NCI-H774 (cell line): Measurements from ENCODE around the gene VRK3.

Source experiments
- DNase-seq: peaks from one replicate; lab custom pipeline; 2025; lab: John Stamatoyannopoulos, UW

The VRK3 gene

DNA sequence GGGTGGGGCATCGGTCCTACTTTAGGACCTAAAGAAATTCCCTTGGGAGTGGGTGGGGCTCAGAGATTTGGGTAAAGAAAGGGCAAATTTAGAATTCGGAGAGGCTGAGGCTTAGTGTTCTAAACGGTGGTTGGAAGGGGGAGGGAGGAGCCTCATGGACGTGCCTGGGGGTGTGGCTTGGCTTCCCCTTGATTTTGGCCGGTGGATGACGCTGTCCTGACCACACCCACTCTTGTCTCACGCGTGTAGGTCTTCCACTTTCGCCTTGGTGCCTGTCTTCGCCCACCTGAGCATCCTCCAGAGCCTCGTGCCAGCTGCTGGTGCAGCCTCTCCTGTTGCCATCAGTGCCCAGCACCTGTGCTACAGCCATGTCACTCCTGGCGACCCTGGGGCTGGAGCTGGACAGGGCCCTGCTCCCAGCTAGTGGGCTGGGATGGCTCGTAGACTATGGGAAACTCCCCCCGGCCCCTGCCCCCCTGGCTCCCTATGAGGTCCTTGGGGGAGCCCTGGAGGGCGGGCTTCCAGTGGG is 94.6 kb downstream of the VRK3 start:
- DNase-seq: peak; percentile 59

DNA sequence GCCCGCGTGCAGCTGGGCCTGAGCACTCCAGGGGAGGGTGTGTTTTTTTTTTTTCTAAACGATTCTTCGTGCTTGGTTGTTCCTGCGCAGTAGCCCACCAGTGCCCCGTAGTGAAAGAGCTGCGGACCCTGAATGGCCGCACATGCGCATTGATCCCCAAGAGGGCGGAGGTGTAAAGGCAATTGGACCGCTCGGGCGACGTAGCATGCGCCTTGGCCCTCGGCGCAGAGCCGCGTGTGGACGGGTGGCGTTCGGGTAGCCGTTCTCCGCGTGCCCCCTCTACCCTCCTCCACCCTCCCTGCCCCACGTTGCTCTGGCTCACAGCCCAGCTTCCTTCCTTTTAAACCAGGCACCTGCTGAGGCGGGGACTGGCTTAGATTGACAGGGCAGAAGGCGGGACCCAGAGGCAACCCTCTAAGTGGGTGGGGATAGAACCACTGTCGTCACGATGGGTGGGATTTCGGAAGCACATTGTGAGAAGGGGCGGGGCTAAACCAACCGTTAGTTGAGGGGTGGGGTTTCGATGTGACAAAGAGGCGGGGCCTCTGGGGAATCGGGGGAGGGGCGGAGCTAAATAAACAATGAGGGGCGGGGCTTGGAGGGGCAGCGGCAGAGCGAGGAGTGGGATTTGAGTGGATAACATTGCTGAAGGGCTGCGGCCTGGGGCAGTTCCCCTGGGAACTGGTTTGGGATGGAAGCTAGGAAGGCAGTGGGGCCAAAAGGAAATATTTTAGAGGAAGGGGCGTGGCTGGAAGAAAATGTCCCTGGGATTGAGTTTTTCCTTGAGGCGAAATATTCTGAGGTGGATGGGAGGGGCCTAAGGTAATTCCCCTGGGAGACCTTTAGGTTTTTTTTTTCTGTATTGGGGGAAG is 95.3 kb downstream of the VRK3 start:
- DNase-seq: peak; percentile 94

DNA sequence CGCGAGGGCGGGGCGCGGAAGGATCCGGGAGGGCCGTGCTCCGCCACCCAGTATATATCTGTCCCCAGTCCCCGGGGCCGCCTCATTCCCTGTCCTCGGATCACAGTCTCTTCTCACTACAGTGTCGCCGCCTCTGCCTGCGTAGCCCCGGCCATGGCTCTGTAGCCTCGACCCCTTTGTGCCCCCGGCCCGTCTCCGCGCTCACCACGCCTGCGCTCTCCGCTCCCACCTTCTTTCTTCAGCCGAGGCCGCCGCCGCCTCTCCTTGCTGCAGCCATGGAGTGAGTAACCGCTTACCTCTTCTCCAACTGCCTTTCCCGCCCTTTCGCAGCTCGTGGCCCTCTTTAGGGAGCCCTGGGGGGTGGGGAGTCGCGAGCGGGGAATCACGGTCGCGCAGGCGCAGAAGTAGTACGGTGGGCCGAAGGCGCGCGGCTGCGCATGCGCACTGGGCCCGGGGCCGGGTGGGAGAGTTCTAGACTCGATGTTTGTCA is 96.0 kb downstream of the VRK3 start, which contains the start of the genes ATF5 and NUP62:
ATF5 (plus strand) TSS at position 85 of the 490 bp plus-strand sequence. CDS start 1,646 bp downstream, outside the sequence.
NUP62 (minus strand) TSS at position 384 of the 490 bp plus-strand sequence. CDS start 19,697 bp downstream, outside the sequence.
- DNase-seq: peak; percentile 87

DNA sequence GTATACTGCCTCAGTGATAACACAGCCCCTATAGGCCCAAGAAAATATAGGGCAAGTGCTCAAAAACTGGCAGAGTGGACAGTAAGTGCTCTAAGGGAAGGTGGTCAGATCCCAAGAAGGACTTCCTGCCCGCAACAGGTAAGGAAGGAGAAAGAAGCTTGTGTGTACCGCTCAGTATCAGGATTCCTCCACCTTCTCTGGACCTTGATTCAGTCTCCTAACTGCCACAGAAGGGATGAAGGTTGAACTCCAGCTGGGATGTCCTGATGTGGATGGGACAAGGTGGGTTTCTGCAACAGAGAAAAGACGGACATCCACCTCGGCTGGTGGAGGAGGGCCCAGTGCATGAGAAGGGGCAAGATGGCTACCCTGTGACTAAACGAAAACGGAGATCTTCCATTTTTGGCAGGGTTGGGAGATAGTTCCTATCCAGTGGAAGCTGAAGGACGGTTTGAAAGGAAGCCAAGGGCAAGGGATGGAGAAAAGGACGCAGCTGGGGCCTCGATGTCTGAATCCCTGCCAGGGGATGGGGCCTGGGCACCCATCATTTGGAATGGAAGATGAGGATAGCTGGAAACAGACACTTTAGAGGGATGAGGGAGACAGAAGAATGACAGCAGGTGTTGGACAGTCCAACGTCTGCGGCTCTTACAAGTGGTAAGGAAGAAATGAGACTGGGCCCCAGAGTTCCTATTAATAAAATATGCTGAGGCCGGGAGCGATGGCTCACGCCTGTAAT is 97.5 kb downstream of the VRK3 start:
- DNase-seq: no peak

DNA sequence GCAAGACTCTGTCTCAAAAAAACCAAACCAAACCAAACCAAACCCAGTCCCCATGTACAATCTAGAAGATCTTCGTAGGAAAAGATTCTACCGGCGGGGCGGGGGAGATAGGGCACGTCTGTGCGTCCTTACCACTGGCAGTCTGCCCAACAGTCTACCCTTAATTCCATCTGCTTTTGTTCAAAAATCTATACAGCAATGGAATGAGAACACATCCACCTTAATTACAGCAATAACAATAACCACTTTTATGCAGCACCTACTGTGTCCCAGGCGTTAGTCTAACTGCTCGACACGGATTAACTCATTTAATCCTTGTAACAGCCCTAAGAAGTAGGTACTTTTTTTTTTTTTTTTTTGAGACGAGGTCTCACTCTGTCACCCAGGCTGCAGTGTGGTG is 98.7 kb downstream of the VRK3 start:
- no peak for DNase-seq
